ENCODE data around the gene MAP4K3. TPM values are rescaled to one million over a fixed set of nuclear protein-coding genes. Genes with fewer than 3 reads are reported as not detected.

Gene MAP4K3
- total RNA-seq, 1 donor from 2014 or later = 63.6 TPM

DNA sequence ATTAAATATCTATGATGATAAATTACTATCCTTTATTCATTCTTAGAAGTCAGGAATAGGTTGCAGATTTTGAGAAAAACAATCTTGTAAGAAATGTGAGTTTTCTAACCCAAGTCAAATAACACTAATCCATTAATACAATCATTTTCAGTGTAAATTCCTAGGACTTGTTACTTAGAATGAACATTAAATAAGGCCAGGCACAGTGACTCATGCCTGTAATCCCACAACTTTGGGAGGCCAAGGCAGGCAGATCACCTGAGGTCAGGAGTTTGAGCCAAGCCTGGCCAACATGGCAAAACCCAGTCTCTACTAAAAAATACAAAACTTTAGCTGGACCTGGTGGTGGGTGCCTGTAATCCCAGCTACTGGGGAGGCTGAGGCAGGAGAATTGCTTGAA is 147.5 kb downstream of the MAP4K3 start:
- no peak for DNase-seq (ENCODE audit: low spot score, unreplicated experiment)
- Mint-ChIP-seq H3K36me3 (ENCODE audit: insufficient read depth) (peaks cover 27% of the 10 kb centered on the region), H3K4me1 (ENCODE audit: low read depth) (no peaks in the 10 kb centered on the region), H3K27ac (no peak overlapping the region), H3K27me3 (no peaks in the 10 kb centered on the region), H3K9me3 (ENCODE audit: low read depth) (no peaks in the 10 kb centered on the region), H3K4me3 (ENCODE audit: low read depth) (no peak overlapping the region)
- TF ChIP-seq, protein P1, sequence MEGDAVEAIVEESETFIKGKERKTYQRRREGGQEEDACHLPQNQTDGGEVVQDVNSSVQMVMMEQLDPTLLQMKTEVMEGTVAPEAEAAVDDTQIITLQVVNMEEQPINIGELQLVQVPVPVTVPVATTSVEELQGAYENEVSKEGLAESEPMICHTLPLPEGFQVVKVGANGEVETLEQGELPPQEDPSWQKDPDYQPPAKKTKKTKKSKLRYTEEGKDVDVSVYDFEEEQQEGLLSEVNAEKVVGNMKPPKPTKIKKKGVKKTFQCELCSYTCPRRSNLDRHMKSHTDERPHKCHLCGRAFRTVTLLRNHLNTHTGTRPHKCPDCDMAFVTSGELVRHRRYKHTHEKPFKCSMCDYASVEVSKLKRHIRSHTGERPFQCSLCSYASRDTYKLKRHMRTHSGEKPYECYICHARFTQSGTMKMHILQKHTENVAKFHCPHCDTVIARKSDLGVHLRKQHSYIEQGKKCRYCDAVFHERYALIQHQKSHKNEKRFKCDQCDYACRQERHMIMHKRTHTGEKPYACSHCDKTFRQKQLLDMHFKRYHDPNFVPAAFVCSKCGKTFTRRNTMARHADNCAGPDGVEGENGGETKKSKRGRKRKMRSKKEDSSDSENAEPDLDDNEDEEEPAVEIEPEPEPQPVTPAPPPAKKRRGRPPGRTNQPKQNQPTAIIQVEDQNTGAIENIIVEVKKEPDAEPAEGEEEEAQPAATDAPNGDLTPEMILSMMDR (IDR thresholded peaks at IDR 0.05; ENCODE audit: unreplicated experiment) = no peak

DNA sequence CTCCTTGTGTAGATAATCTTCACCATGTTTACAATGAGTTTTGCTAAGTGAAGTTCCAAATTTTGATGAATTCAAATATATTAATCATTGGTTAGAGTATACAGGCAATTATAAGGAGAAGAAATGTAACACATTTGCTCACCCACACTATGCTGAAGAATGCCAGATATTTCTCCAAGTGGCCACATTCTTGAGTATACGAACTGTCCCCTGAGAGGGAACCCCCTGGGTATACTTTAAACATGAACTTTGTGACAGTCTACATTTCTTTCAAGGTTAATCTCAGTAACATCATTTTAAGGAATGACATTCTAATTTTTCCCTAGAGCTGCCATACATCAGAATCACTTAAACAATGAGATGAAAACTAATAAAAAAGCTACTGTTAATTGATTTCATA is 153.5 kb downstream of the MAP4K3 start:
- H3K27me3 Mint-ChIP-seq = no peaks in the 10 kb centered on the region
- H3K27ac Mint-ChIP-seq = no peak overlapping the region
- H3K36me3 Mint-ChIP-seq (ENCODE audit: insufficient read depth) = peaks cover 12% of the 10 kb centered on the region
- no peaks in the 10 kb centered on the region for H3K4me1 Mint-ChIP-seq (ENCODE audit: low read depth)
- no peak overlapping the region for H3K4me3 Mint-ChIP-seq (ENCODE audit: low read depth)
- DNase-seq (ENCODE audit: low spot score, unreplicated experiment) = no peak
- H3K9me3 Mint-ChIP-seq (ENCODE audit: low read depth) = no peaks in the 10 kb centered on the region
- TF ChIP-seq, protein P1 (IDR thresholded peaks at IDR 0.05; ENCODE audit: unreplicated experiment) = no peak

DNA sequence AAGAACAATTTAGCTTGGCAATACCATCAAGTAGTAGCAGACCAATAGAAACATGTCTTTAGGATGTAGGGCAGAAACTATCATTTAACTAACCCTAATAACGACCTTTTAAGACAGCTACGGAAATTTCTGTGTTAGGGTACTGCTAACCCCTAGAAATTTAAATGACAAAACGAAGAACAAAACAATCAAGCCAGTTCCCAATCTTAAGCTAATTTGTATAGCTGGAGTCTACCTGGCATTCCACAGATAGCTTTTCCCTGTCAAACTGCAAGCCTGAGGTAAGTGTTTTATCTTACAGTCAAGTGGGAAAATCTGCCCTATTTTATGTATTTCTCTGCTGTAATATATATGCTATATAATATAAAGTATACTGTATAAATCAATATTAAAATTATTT is 155.7 kb downstream of the MAP4K3 start:
- Mint-ChIP-seq H3K9me3 (ENCODE audit: low read depth) (no peaks in the 10 kb centered on the region), H3K4me3 (ENCODE audit: low read depth) (no peak overlapping the region), H3K4me1 (ENCODE audit: low read depth) (no peaks in the 10 kb centered on the region), H3K27me3 (no peaks in the 10 kb centered on the region), H3K27ac (no peak overlapping the region), H3K36me3 (ENCODE audit: insufficient read depth) (peaks cover 17% of the 10 kb centered on the region)
- TF ChIP-seq, protein P1 (IDR thresholded peaks at IDR 0.05; ENCODE audit: unreplicated experiment) = no peak
- no peak for DNase-seq (ENCODE audit: low spot score, unreplicated experiment)

DNA sequence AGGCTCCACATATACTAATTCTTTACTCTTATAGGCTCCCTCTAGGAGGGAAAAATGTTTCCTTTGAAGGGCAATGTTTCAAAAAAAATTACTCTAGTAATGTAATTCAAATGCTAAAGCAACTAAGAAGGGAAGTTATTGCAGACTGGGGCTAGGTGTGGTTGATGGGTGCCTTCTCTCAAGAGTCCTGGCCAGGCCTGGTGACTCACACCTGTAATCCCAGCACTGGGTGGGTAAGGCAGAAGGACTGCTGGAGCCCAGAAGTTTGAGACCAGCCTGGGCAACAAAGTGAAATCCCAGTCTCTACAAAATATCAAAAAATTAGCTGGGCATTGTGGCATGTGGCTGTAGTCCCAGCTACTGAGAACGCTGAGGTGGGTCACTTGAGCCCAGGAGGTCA is 162.1 kb downstream of the MAP4K3 start:
- Mint-ChIP-seq H3K27ac (no peak overlapping the region), H3K4me1 (ENCODE audit: low read depth) (no peaks in the 10 kb centered on the region), H3K4me3 (ENCODE audit: low read depth) (no peak overlapping the region), H3K9me3 (ENCODE audit: low read depth) (peaks cover 3% of the 10 kb centered on the region), H3K36me3 (ENCODE audit: insufficient read depth) (peaks cover 24% of the 10 kb centered on the region), H3K27me3 (no peaks in the 10 kb centered on the region)
- DNase-seq (ENCODE audit: low spot score, unreplicated experiment) = no peak
- TF ChIP-seq, protein P1 (IDR thresholded peaks at IDR 0.05; ENCODE audit: unreplicated experiment) = no peak

DNA sequence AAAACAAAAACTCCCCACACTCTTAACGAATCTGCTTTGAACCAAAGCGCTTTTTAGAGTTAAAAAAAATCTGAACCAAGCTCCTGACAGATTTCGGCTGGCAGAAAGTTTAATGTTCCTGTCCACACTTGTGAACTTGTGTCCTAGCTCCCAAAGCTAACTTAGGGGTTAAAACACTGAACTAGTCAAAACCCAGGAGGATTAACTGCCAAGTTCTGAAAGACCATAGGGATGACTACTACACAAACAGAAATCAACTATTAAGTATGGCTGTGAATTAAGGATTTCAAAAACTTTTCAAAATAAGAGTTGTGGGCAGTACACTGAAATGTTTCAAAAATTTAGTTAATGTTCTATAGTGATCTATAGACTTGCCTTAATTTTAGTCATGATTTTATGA is 167.1 kb downstream of the MAP4K3 start:
- DNase-seq (ENCODE audit: low spot score, unreplicated experiment) = no peak
- H3K4me3 Mint-ChIP-seq (ENCODE audit: low read depth) = no peak overlapping the region
- H3K27ac Mint-ChIP-seq = no peak overlapping the region
- no peaks in the 10 kb centered on the region for H3K27me3 Mint-ChIP-seq
- peaks cover 13% of the 10 kb centered on the region for H3K36me3 Mint-ChIP-seq (ENCODE audit: insufficient read depth)
- no peaks in the 10 kb centered on the region for H3K4me1 Mint-ChIP-seq (ENCODE audit: low read depth)
- peaks cover 3% of the 10 kb centered on the region for H3K9me3 Mint-ChIP-seq (ENCODE audit: low read depth)
- TF ChIP-seq, protein P1 (IDR thresholded peaks at IDR 0.05; ENCODE audit: unreplicated experiment) = no peak

Data from progenitor cell of endocrine pancreas (in vitro differentiated cells).